Parathyroid adenoma (tissue), 2 donors: ENCODE data around the gene RALGAPA1.

ENCODE experiments used
- H2AFZ ChIP-seq: fragments of 300-600 bp; sonication (generic); one replicate; pipeline ENCODE4 v1.7.0; 2017; ENCODE audit warnings: antibody characterized with exemption, mild to moderate bottlenecking
- H3K27ac ChIP-seq: fragments of 300-600 bp; sonication (generic); one replicate; pipeline ENCODE4 v1.7.0; 2017
- H3K27me3 ChIP-seq: fragments of 300-600 bp; sonication (generic); one replicate; pipeline ENCODE4 v1.7.0; 2017; ENCODE audit warnings: low read length; ENCODE audit not compliant: control insufficient read depth, insufficient read depth
- H3K36me3 ChIP-seq: fragments of 300-600 bp; sonication (generic); one replicate; pipeline ENCODE4 v1.7.0; 2017; ENCODE audit warnings: low read length; ENCODE audit not compliant: control insufficient read depth, insufficient read depth
- H3K4me1 ChIP-seq: fragments of 300-600 bp; sonication (generic); one replicate; pipeline ENCODE4 v1.7.0; 2017; ENCODE audit warnings: control low read depth
- H3K4me2 ChIP-seq: fragments of 300-600 bp; sonication (generic); one replicate; pipeline ENCODE4 v1.7.0; 2017; ENCODE audit warnings: low read length
- H3K4me3 ChIP-seq: fragments of 300-600 bp; sonication (generic); one replicate; pipeline ENCODE4 v1.7.0; 2017; ENCODE audit warnings: low read depth, low read length
- H3K79me2 ChIP-seq: fragments of 300-600 bp; sonication (generic); one replicate; pipeline ENCODE4 v1.7.0; 2017; ENCODE audit warnings: control low read depth
- H3K9ac ChIP-seq: fragments of 300-600 bp; sonication (generic); one replicate; pipeline ENCODE4 v1.7.0; 2017; ENCODE audit warnings: mild to moderate bottlenecking
- H3K9me3 ChIP-seq: fragments of 300-600 bp; sonication (generic); one replicate; pipeline ENCODE4 v1.7.0; 2017; ENCODE audit warnings: low read length; ENCODE audit not compliant: control insufficient read depth
- CTCF ChIP-seq: fragments of 300-600 bp; sonication (generic); IDR thresholded peaks from one replicate; pipeline ENCODE4 v1.7.0; 2017; ENCODE audit warnings: antibody characterized with exemption, mild to moderate bottlenecking
- donor health status: primary hyperparathyroidism.

Gene RALGAPA1

GRCh38 chr14:35492569-35493014 lies 316.5 kb downstream of the RALGAPA1 start:
- H3K36me3 ChIP-seq = no peaks in the 10 kb centered on the region
- H3K9ac ChIP-seq = no peak overlapping the region
- no peak overlapping the region for H3K27ac ChIP-seq
- H2AFZ ChIP-seq = no peak overlapping the region
- H3K27me3 ChIP-seq = no peaks in the 10 kb centered on the region
- no peaks in the 10 kb centered on the region for H3K9me3 ChIP-seq
- H3K4me1 ChIP-seq = no peaks in the 10 kb centered on the region
- no peak overlapping the region for H3K4me2 ChIP-seq
- H3K4me3 ChIP-seq = no peak overlapping the region
- no peaks in the 10 kb centered on the region for H3K79me2 ChIP-seq
- no peak for TF ChIP-seq CTCF
